Astrocyte (in vitro differentiated cells and primary cell): ENCODE data around the gene ABCF1. TPM values are rescaled to one million over a fixed set of nuclear protein-coding genes. Genes with fewer than 3 reads are reported as not detected.

ENCODE experiments used
- DNase-seq: peaks from one replicate; pipeline ENCODE4 v3.0.0-alpha.2; 2010; ENCODE audit warnings: low read depth
- FAIRE-seq: peaks from 2 replicates; lab custom pipeline; 2011; peaks lifted over from hg19 to GRCh38; lab: Jason Lieb, UNC
- H2AFZ ChIP-seq: 2 replicates; pipeline ENCODE4 v1.6.0; 2012; ENCODE audit warnings: low read depth, low read length, inconsistent platforms
- H3K27ac ChIP-seq: 2 replicates; pipeline ENCODE4 v1.5.1; 2011; ENCODE audit warnings: low read depth, low read length, inconsistent platforms
- H3K27me3 ChIP-seq: 2 replicates; pipeline ENCODE4 v1.6.0; 2011; ENCODE audit warnings: low read length, inconsistent platforms; ENCODE audit not compliant: insufficient read depth
- H3K36me3 ChIP-seq: 2 replicates; pipeline ENCODE4 v1.5.1; 2011; ENCODE audit warnings: low read length, inconsistent platforms; ENCODE audit not compliant: insufficient read depth
- H3K4me1 ChIP-seq: 2 replicates; pipeline ENCODE4 v1.5.1; 2011; ENCODE audit warnings: low read length, inconsistent platforms; ENCODE audit not compliant: insufficient read depth
- H3K4me2 ChIP-seq: 2 replicates; pipeline ENCODE4 v1.6.0; 2012; ENCODE audit warnings: low read length, inconsistent platforms
- H3K4me3 ChIP-seq: 2 replicates; pipeline ENCODE4 v1.5.1; 2011; ENCODE audit warnings: low read depth, mild to moderate bottlenecking, low read length, inconsistent platforms; ENCODE audit not compliant: insufficient read depth
- H3K79me2 ChIP-seq: 2 replicates; pipeline ENCODE4 v1.6.0; 2012; ENCODE audit warnings: mild to moderate bottlenecking, low read length, inconsistent platforms; ENCODE audit not compliant: insufficient read depth
- H3K9ac ChIP-seq: 2 replicates; pipeline ENCODE4 v1.6.0; 2012; ENCODE audit warnings: mild to moderate bottlenecking, low read length, inconsistent platforms
- H3K9me3 ChIP-seq: 2 replicates; pipeline ENCODE4 v1.5.1; 2012; ENCODE audit warnings: low read depth, mild to moderate bottlenecking, low read length, inconsistent platforms; ENCODE audit not compliant: insufficient read depth
- H4K20me1 ChIP-seq: 2 replicates; pipeline ENCODE4 v1.6.0; 2012; ENCODE audit warnings: low read length, inconsistent platforms; ENCODE audit not compliant: insufficient read depth
- H3K27ac Mint-ChIP-seq: one replicate; pipeline ENCODE4 v1.8.0; 2021; ENCODE audit warnings: mild to moderate bottlenecking, mixed read lengths; ENCODE audit not compliant: unreplicated experiment
- H3K27me3 Mint-ChIP-seq: one replicate; pipeline ENCODE4 v1.8.0; 2021; ENCODE audit warnings: low read depth, mixed read lengths; ENCODE audit not compliant: unreplicated experiment
- H3K36me3 Mint-ChIP-seq: one replicate; pipeline ENCODE4 v1.8.0; 2021; ENCODE audit warnings: low read depth, mixed read lengths; ENCODE audit not compliant: unreplicated experiment
- H3K4me1 Mint-ChIP-seq: one replicate; pipeline ENCODE4 v1.8.0; 2021; ENCODE audit warnings: low read depth, mixed read lengths; ENCODE audit not compliant: unreplicated experiment
- H3K4me3 Mint-ChIP-seq: one replicate; pipeline ENCODE4 v1.8.0; 2021; ENCODE audit warnings: mild to moderate bottlenecking, moderate library complexity, mixed read lengths; ENCODE audit not compliant: unreplicated experiment
- H3K9me3 Mint-ChIP-seq: one replicate; pipeline ENCODE4 v1.8.0; 2021; ENCODE audit warnings: mild to moderate bottlenecking, mixed read lengths; ENCODE audit not compliant: unreplicated experiment
- EZH2 ChIP-seq: IDR thresholded peaks from 2 replicates; pipeline ENCODE4 v1.6.1; 2012; ENCODE audit warnings: mild to moderate bottlenecking, low read length, inconsistent platforms; ENCODE audit not compliant: insufficient read depth
- total RNA-seq: library from RNA; stranded (reverse); gene quantifications from 2 replicates; pipeline ENCODE4 v1.2.1, GENCODE V29; 2021
- TF ChIP-seq, protein P1 (sequence below): IDR thresholded peaks from 2 replicates; pipeline ENCODE4 v1.5.1; 2011; ENCODE audit warnings: low read depth, mild to moderate bottlenecking, inconsistent platforms, low read length, moderate library complexity; ENCODE audit not compliant: insufficient read depth

The ABCF1 gene
- total RNA-seq, 1 donor from 2014 or later, result 60.3 TPM

DNA sequence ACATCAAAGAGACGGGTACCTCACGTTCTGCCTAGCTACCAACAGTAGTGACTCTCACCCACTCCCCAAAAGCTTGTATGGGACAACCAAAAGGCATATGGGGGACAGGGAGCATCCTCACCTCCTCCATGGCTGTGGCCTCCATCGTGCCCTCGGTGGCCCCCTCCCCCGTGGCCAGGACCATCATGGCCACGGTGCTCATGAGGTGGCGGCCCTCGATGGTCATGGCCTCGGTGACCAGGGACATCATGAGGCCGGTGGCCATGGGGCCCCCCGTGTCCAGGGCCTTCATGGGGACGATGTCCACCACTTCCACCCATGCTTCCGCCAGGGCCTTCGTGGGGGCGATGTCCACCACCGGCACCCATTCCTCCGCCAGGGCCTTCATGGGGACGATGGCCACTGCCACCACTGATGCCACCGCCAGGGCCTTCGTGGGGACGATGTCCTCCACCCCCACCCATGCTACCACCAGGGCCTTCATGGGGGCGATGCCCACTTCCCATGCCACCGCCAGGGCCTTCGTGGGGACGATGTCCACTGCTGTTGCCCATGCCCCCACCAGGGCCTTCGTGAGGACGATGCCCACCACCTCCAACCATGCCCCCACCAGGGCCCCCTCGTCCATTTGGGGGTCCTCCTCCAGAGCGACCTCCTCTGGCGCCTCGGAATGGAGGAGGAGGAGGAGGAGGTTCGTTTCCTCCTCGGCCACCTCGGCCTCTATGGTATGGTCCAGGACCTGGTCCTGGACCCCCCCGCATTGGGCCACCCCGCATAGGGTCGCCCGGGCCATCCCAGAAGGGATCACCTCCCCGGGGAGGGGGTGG is 30.8 kb downstream of the ABCF1 start:
- DNase-seq (no peak), FAIRE-seq (no peak)
- no peak overlapping the region for H3K4me3 Mint-ChIP-seq
- no peak overlapping the region for H3K4me2 ChIP-seq
- H3K9me3 Mint-ChIP-seq, result no peaks in the 10 kb centered on the region
- H3K79me2 ChIP-seq, result peaks cover 11% of the 10 kb centered on the region
- H3K9ac ChIP-seq, result no peak overlapping the region
- peaks cover 55% of the 10 kb centered on the region for H3K36me3 ChIP-seq
- no peaks in the 10 kb centered on the region for H3K27me3 Mint-ChIP-seq
- H3K4me1 Mint-ChIP-seq, result no peaks in the 10 kb centered on the region
- TF ChIP-seq, protein P1, sequence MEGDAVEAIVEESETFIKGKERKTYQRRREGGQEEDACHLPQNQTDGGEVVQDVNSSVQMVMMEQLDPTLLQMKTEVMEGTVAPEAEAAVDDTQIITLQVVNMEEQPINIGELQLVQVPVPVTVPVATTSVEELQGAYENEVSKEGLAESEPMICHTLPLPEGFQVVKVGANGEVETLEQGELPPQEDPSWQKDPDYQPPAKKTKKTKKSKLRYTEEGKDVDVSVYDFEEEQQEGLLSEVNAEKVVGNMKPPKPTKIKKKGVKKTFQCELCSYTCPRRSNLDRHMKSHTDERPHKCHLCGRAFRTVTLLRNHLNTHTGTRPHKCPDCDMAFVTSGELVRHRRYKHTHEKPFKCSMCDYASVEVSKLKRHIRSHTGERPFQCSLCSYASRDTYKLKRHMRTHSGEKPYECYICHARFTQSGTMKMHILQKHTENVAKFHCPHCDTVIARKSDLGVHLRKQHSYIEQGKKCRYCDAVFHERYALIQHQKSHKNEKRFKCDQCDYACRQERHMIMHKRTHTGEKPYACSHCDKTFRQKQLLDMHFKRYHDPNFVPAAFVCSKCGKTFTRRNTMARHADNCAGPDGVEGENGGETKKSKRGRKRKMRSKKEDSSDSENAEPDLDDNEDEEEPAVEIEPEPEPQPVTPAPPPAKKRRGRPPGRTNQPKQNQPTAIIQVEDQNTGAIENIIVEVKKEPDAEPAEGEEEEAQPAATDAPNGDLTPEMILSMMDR, result no peak
- TF ChIP-seq EZH2, result no peak
- H3K27ac ChIP-seq, result no peak overlapping the region
- no peaks in the 10 kb centered on the region for H3K9me3 ChIP-seq
- H3K4me3 ChIP-seq, result no peak overlapping the region
- H4K20me1 ChIP-seq, result peaks cover 75% of the 10 kb centered on the region
- H3K36me3 Mint-ChIP-seq, result peaks cover 33% of the 10 kb centered on the region
- H3K4me1 ChIP-seq, result no peaks in the 10 kb centered on the region
- no peak overlapping the region for H2AFZ ChIP-seq
- H3K27ac Mint-ChIP-seq, result no peak overlapping the region
- H3K27me3 ChIP-seq, result no peaks in the 10 kb centered on the region

DNA sequence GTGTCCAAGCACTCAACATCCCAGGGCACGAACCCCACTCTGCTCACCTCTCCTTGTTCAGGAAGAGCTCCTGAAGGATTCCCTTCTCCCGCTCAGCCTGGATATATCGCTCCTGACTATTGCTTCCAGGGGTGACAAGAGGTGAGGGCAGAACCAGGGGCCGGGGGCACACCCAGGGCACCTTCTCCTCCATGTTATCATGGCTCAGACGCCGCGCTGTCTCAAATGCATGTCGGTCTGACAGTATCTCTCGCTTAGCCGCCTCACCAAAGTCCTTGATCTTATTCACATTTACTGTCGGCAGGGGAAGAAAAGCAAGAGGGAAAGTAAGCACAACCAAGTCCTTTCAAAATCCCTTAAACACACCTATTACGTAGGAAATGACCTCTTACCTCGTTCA is 32.7 kb downstream of the ABCF1 start:
- Histone ChIP-seq H3K36me3 (peaks cover 62% of the 10 kb centered on the region), H3K9me3 (no peaks in the 10 kb centered on the region), H3K27ac (no peak overlapping the region), H4K20me1 (peaks cover 84% of the 10 kb centered on the region), H3K9ac (no peak overlapping the region), H3K27me3 (no peaks in the 10 kb centered on the region), H3K4me2 (no peak overlapping the region), H3K79me2 (peaks cover 15% of the 10 kb centered on the region), H2AFZ (no peak overlapping the region), H3K4me3 (no peak overlapping the region), H3K4me1 (no peaks in the 10 kb centered on the region)
- FAIRE-seq (no peak), DNase-seq (no peak)
- Mint-ChIP-seq H3K27me3 (no peaks in the 10 kb centered on the region), H3K4me3 (no peak overlapping the region), H3K4me1 (no peaks in the 10 kb centered on the region), H3K36me3 (peaks cover 33% of the 10 kb centered on the region), H3K27ac (no peak overlapping the region), H3K9me3 (no peaks in the 10 kb centered on the region)
- no peak for TF ChIP-seq EZH2
- TF ChIP-seq, protein P1, result no peak

DNA sequence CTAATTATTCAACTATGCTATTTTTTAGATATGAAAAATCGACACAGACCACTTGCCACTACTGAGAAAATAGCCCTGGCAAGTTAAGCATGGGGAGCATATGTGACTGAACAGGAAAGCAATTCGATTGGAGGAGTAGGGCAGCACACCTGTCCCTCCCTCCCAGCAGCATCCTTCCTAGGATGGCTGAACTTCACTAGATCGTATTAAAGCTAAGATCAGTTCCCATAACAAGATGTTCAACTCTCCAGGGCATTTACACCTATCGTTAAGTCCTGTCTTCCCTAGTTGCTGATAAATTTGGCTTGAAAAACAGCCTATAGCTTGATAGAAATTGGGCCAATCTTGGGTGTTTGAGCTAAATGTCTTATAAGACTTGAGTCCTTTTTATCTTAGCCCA is 38.8 kb downstream of the ABCF1 start:
- DNase-seq (no peak), FAIRE-seq (no peak)
- H3K27ac ChIP-seq, result no peak overlapping the region
- H3K36me3 ChIP-seq, result peaks cover 41% of the 10 kb centered on the region
- Mint-ChIP-seq H3K4me3 (peak overlapping the region; percentile 6), H3K27me3 (no peaks in the 10 kb centered on the region), H3K4me1 (peaks cover 34% of the 10 kb centered on the region), H3K36me3 (peaks cover 12% of the 10 kb centered on the region), H3K9me3 (no peaks in the 10 kb centered on the region), H3K27ac (no peak overlapping the region)
- H4K20me1 ChIP-seq, result peaks cover 85% of the 10 kb centered on the region
- H3K79me2 ChIP-seq, result peaks cover 46% of the 10 kb centered on the region
- no peak overlapping the region for H3K4me3 ChIP-seq
- H3K4me2 ChIP-seq, result no peak overlapping the region
- no peak overlapping the region for H3K9ac ChIP-seq
- H3K9me3 ChIP-seq, result no peaks in the 10 kb centered on the region
- no peaks in the 10 kb centered on the region for H3K27me3 ChIP-seq
- H2AFZ ChIP-seq, result no peak overlapping the region
- peaks cover 34% of the 10 kb centered on the region for H3K4me1 ChIP-seq
- TF ChIP-seq, protein P1, result no peak
- no peak for TF ChIP-seq EZH2
